Activated CD4-positive, alpha-beta T cell treated with anti-CD3 and anti-CD28 coated beads, Interleukin-2, Interleukin-6, amounts not matched to agents 100 ng/mL and 50 ng/mL, durations not matched to agents 16 hours and 8 hours (primary cell): ENCODE data around the gene GTSE1.

ENCODE experiments used
- DNase-seq: peaks from one replicate; pipeline ENCODE4 v3.0.0-alpha.2; 2020

The GTSE1 gene

GRCh38 chr22:46330426-46330825 is 33.8 kb downstream of the GTSE1 start:
- no peak for DNase-seq

GRCh38 chr22:46331496-46331895 is 34.8 kb downstream of the GTSE1 start:
- no peak for DNase-seq

GRCh38 chr22:46335201-46336118 is 38.8 kb downstream of the GTSE1 start, which contains the start of gene TRMU:
TRMU (plus strand) TSS chr22:46335714; CDS start chr22:46335765, 51 bp downstream.
- peak; percentile 87 for DNase-seq

- peak; percentile 42 for DNase-seq
These were observed 39.7 kb downstream of the GTSE1 start for GRCh38 chr22:46336119-46337078.

- no peak for DNase-seq
These were observed 41.2 kb downstream of the GTSE1 start for GRCh38 chr22:46337870-46338269.

GRCh38 chr22:46338636-46339035 is 42.0 kb downstream of the GTSE1 start:
- no peak for DNase-seq

GRCh38 chr22:46339956-46340355 is 43.3 kb downstream of the GTSE1 start:
- no peak for DNase-seq

GRCh38 chr22:46340676-46341075 is 44.0 kb downstream of the GTSE1 start:
- no peak for DNase-seq

- no peak for DNase-seq
These were observed 50.2 kb downstream of the GTSE1 start for GRCh38 chr22:46346680-46347405.

- DNase-seq = no peak
These were observed 51.0 kb downstream of the GTSE1 start for GRCh38 chr22:46347646-46348045.

- DNase-seq = no peak
These were observed 51.5 kb downstream of the GTSE1 start for GRCh38 chr22:46348099-46348695.

- DNase-seq = no peak
These were observed 52.6 kb downstream of the GTSE1 start for GRCh38 chr22:46349238-46349637.

GRCh38 chr22:46349681-46350080 is 53.0 kb downstream of the GTSE1 start:
- no peak for DNase-seq

- DNase-seq = no peak
These were observed 53.5 kb downstream of the GTSE1 start for GRCh38 chr22:46350121-46350520.

GRCh38 chr22:46350646-46351045 is 54.0 kb downstream of the GTSE1 start:
- DNase-seq = no peak

- no peak for DNase-seq
These were observed 54.6 kb downstream of the GTSE1 start for GRCh38 chr22:46351131-46351735.

- no peak for DNase-seq
These were observed 55.1 kb downstream of the GTSE1 start for GRCh38 chr22:46351767-46352166.

GRCh38 chr22:46352276-46352675 is 55.6 kb downstream of the GTSE1 start:
- no peak for DNase-seq

GRCh38 chr22:46352691-46353386 is 56.2 kb downstream of the GTSE1 start:
- no peak for DNase-seq

- DNase-seq = no peak
These were observed 56.9 kb downstream of the GTSE1 start for GRCh38 chr22:46353483-46354105.
